Measurements from ENCODE around the gene CLDN17.

Gene CLDN17

GRCh38 chr21:30126576-30126975 lies 40.0 kb downstream of the CLDN17 start:
- no peak for DNase-seq
- intact Hi-C loops (cut with DNase I): no loop called here

- DNase-seq: no peak
Measured at GRCh38 chr21:30117631-30118030, 49.0 kb downstream of the CLDN17 start.

DNA sequence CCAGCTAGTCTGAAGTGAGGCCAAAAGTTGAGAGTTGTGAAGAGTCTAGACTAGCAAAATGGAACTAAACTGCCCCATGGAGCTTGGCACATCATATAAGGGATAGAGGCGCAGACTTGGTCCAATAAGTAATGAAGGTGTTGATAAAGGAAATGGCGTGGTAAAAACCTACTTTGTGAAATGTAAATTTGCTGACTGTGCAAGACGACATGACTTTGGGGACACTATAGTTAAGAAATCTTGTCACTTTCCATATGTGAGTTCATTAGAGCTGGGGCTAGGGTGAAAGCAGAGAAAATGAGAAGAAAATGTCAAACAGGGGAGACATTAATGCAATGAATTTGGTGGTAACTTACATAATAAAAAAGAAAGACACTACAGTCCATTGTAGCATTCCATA lies 50.1 kb downstream of the CLDN17 start:
- intact Hi-C loops (cut with DNase I): no loop called here
- no peak for DNase-seq

More at GRCh38 chr21:30117631-30118030, 49.0 kb downstream of the CLDN17 start:
- intact Hi-C loops (cut with DNase I): no loop called here

Data from posterior cingulate gyrus (tissue), 11 donors.